HG02840 (cell line): ENCODE results near the gene C2CD4D.
"Not testable (repeated sequence)": the region's sequence is repeated elsewhere in the genome, so short reads cannot be mapped to it uniquely, and the experiment has no call there.

ENCODE experiments used
- ATAC-seq: cut with Tn5 transposase; IDR thresholded peaks from one replicate; pipeline ENCODE4 v1.9.1; 2021; ENCODE audit warnings: mild to moderate bottlenecking, moderate library complexity, moderate number of reproducible peaks; ENCODE audit not compliant: unreplicated experiment, low FRiP score

The C2CD4D gene

GRCh38 chr1:151859891-151860293 is 20.3 kb upstream of the C2CD4D start:
- ATAC-seq: no peak

GRCh38 chr1:151858886-151859665 is 19.5 kb upstream of the C2CD4D start:
- no peak for ATAC-seq

GRCh38 chr1:151858030-151858746 is 18.6 kb upstream of the C2CD4D start:
- ATAC-seq: no peak

GRCh38 chr1:151855933-151856332 is 16.3 kb upstream of the C2CD4D start:
- no peak for ATAC-seq

- ATAC-seq: not testable (repeated sequence)
Observed at GRCh38 chr1:151855516-151855915, 15.9 kb upstream of the C2CD4D start.

- ATAC-seq: no peak
Observed at GRCh38 chr1:151854658-151855057, 15.0 kb upstream of the C2CD4D start.

- no peak for ATAC-seq
Observed at GRCh38 chr1:151853411-151853943, 13.9 kb upstream of the C2CD4D start, which contains the start of gene THEM5. Gene THEM5, minus strand, starts transcription at chr1:151853712. Its CDS starts 147 bp downstream, at chr1:151853565.

- no peak for ATAC-seq
Observed at GRCh38 chr1:151852733-151853132, 13.1 kb upstream of the C2CD4D start.

GRCh38 chr1:151851886-151852285 is 12.3 kb upstream of the C2CD4D start:
- no peak for ATAC-seq

GRCh38 chr1:151849871-151850270 is 10.3 kb upstream of the C2CD4D start:
- ATAC-seq: no peak

- no peak for ATAC-seq
Observed at GRCh38 chr1:151849126-151849525, 9.5 kb upstream of the C2CD4D start.

GRCh38 chr1:151847867-151848596 is 8.4 kb upstream of the C2CD4D start:
- ATAC-seq: no peak

GRCh38 chr1:151846686-151847237 is 7.1 kb upstream of the C2CD4D start:
- no peak for ATAC-seq

- ATAC-seq: no peak
Observed at GRCh38 chr1:151846062-151846568, 6.5 kb upstream of the C2CD4D start.

- no peak for ATAC-seq
Observed at GRCh38 chr1:151843398-151843797, 3.8 kb upstream of the C2CD4D start.

- no peak for ATAC-seq
Observed at GRCh38 chr1:151841141-151841540, 1.5 kb upstream of the C2CD4D start.

GRCh38 chr1:151840421-151840820 is 801 bp upstream of the C2CD4D start:
- ATAC-seq: no peak

GRCh38 chr1:151839082-151839412 is 573 bp downstream of the C2CD4D start:
- no peak for ATAC-seq

- no peak for ATAC-seq
Observed at GRCh38 chr1:151838222-151839081, 1.2 kb downstream of the C2CD4D start.

- ATAC-seq: no peak
Observed at GRCh38 chr1:151837884-151838221, 1.8 kb downstream of the C2CD4D start.
